Uterus (tissue), 2 donors: ENCODE data around the gene SEC11A.

ENCODE experiments used
- CTCF ChIP-seq, 4 experiments: fragments of 200-600 bp in 2 of 4; fragments of 450-650 bp in 2 of 4; sonication (generic) in 2 of 4; IDR thresholded peaks; one replicate each; pipeline ENCODE4 v1.5.1; 2016 to 2019; ENCODE audit warnings: antibody characterized with exemption in 4 of 4, mild to moderate bottlenecking in 2 of 4, moderate library complexity in 1 of 4
- POLR2A ChIP-seq, 2 donors: fragments of 450-650 bp; IDR thresholded peaks; one replicate each; pipeline ENCODE4 v1.6.1; 2016; ENCODE audit warnings: antibody characterized with exemption in 2 of 2, mild to moderate bottlenecking in 1 of 2, moderate library complexity in 1 of 2

- TF ChIP-seq CTCF (IDR thresholded peaks at IDR 0.05), result no peak
- TF ChIP-seq POLR2A (IDR thresholded peaks at IDR 0.05), result no peak
Observed at GRCh38 chr15:84653584-84653909, 62.4 kb downstream of the SEC11A start.
